ENCODE data around the gene MMS19. TPM values are rescaled to one million over a fixed set of nuclear protein-coding genes. Genes with fewer than 3 reads are reported as not detected.
A peak's percentile ranks its signal among the peaks of the same experiment; 100 is the strongest.

The MMS19 gene
- total and polyA plus RNA-seq, 11 donors: 30.2 to 63.5 (median 48.1) TPM

DNA sequence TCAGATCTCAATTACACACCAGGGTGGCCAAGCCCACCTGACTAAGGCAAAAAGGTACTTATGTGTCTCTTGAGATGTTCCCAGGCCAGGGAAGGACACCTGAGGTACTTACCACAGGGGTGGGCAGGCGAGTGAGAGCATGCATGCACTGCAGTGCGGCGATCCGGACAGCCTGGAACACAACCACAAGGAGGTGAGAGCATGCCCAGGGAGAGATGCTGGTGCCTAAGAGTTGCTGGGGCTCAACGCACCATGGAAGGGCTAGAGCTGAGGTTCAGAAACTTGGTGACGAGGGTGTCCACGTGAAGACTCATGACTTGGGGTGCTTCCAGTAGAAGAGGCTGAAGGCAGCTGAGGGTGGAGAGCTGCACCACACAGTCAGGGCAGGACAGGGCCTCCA is 39.1 kb downstream of the MMS19 start:
- Histone ChIP-seq H3K4me3 (no peak overlapping the region), H3K27me3 (no peaks in the 10 kb centered on the region), H3K27ac (no peak overlapping the region), H3K36me3 (peaks cover 0 to 100% (median 89%) of the 10 kb centered on the region in 9 donors), H3K4me1 (peaks cover 0 to 35% (median 7%) of the 10 kb centered on the region in 12 donors), H3K9me3 (no peaks in the 10 kb centered on the region)
- DNase-seq (no peak), ATAC-seq (no peak)
- 92 to 93% (median 92%) methylated on average over 7 of the region's 7 CpGs for WGBS, 4 donors
- TF ChIP-seq, protein P1, sequence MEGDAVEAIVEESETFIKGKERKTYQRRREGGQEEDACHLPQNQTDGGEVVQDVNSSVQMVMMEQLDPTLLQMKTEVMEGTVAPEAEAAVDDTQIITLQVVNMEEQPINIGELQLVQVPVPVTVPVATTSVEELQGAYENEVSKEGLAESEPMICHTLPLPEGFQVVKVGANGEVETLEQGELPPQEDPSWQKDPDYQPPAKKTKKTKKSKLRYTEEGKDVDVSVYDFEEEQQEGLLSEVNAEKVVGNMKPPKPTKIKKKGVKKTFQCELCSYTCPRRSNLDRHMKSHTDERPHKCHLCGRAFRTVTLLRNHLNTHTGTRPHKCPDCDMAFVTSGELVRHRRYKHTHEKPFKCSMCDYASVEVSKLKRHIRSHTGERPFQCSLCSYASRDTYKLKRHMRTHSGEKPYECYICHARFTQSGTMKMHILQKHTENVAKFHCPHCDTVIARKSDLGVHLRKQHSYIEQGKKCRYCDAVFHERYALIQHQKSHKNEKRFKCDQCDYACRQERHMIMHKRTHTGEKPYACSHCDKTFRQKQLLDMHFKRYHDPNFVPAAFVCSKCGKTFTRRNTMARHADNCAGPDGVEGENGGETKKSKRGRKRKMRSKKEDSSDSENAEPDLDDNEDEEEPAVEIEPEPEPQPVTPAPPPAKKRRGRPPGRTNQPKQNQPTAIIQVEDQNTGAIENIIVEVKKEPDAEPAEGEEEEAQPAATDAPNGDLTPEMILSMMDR (IDR thresholded peaks at IDR 0.05): no peak
- no peak for TF ChIP-seq POLR2A (IDR thresholded peaks at IDR 0.05)
- intact Hi-C loops (cut with DNase I): no loop called here

DNA sequence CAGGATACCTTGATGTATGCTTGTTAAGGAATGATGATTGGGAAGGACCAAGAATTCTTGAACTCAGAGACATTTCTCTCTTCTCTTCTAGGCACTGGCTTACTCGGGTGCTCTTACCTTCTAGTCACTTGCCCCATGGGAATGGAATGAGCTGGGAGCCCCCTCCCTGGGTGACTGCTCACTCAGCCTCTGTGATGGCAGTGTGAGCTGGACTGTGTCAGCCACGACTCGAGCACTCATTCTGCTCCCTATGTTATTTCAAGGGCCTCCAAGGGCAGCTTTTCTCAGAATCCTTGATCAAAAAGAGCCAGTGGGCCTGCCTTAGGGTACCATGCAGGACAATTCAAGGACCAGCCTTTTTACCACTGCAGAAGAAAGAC is 41.5 kb downstream of the MMS19 start:
- Histone ChIP-seq H3K36me3 (peaks cover 0 to 98% (median 81%) of the 10 kb centered on the region in 9 donors), H3K4me3 (no peak overlapping the region), H3K4me1 (peaks cover 0 to 38% (median 12%) of the 10 kb centered on the region in 12 donors), H3K27ac (no peak overlapping the region), H3K27me3 (no peaks in the 10 kb centered on the region), H3K9me3 (no peaks in the 10 kb centered on the region)
- TF ChIP-seq, protein P1 (IDR thresholded peaks at IDR 0.05): no peak
- no peak for TF ChIP-seq POLR2A (IDR thresholded peaks at IDR 0.05)
- ATAC-seq (no peak), DNase-seq (no peak)
- intact Hi-C loops (cut with DNase I): no loop called here
- WGBS, 4 donors: 25 to 46% (median 41%) methylated on average over 2 to 3 of the region's 3 CpGs

DNA sequence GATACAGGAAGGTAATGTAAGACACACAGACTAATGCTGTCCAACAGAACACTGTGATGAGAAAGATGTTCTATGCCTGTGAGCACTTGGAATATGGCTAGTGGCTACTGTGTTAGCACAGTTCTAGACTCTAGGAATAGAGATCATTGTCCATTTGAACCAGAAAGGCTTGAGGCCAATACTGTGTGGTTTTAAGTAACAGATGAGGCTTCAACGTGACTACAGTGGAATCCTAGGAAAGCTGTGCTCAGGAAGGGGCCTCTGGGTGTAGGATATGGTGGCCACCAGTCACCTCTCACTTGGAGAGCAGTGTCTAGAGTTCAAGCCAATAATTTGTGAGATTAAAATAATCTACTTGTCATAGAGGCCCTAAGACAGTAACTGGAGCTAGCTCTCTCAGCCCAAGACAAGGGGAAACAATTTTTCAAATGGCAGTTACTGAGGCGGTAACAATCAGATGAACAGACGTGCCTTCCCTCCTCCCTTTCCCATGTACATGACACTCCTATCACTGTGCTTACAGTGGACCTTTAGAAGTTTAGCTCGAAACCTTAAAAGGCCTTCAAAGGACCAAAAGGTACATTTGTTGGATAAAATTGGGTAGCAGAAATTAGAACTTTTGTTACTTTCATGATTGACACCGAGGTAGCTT is 42.1 kb downstream of the MMS19 start:
- Histone ChIP-seq H3K27me3 (no peaks in the 10 kb centered on the region), H3K4me1 (peaks cover 0 to 38% (median 15%) of the 10 kb centered on the region in 12 donors), H3K4me3 (no peak overlapping the region), H3K9me3 (no peaks in the 10 kb centered on the region), H3K27ac (no peak overlapping the region), H3K36me3 (peaks cover 0 to 98% (median 77%) of the 10 kb centered on the region in 9 donors)
- no peak for TF ChIP-seq POLR2A (IDR thresholded peaks at IDR 0.05)
- TF ChIP-seq, protein P1 (IDR thresholded peaks at IDR 0.05): no peak
- intact Hi-C loops (cut with DNase I): no loop called here
- DNase-seq: no peak
- WGBS, 4 donors: 58 to 71% (median 66%) methylated on average over 5 of the region's 5 CpGs
- ATAC-seq: no peak

DNA sequence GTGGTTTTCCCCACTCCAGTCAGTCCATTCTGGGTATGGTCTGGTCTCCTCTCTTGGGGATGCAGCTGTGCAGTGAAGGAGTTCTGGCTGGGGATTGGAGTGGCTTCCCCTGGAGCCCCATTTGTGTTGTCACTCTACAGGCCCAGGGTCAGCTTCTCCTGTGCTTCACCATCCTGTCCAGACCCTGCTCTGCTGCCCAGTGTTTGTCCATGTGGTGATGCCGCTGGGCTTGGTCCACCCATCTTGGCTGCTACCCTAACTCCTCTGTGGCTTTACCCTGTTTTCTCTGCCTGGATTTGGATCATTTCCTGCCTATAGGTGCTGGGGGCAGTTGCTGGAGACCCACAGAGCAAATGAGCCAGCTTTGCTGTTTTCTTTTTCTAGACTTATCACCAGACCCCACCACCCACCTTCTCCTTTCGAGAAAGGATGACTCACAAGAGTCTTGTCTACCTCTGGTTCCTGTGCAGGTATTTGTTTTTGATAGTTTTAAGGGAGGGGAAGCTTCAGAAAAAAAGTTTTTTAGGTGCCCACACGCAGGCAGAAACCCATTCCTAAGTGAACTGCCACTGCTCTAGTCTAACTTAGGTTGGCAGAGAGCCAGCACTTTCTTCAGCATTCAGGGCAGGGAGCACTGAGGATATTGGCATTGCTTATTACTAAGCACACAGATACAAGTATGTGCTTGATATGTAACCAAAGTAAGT is 43.7 kb downstream of the MMS19 start:
- TF ChIP-seq, protein P1 (IDR thresholded peaks at IDR 0.05): no peak
- TF ChIP-seq POLR2A (IDR thresholded peaks at IDR 0.05): no peak
- H3K4me1 ChIP-seq: peaks cover 0 to 50% (median 24%) of the 10 kb centered on the region in 12 donors
- H3K27me3 ChIP-seq: no peaks in the 10 kb centered on the region
- peak overlapping the region in 2 of 12 donors; percentile 15 to 22 for H3K27ac ChIP-seq
- ATAC-seq (peak; percentile 6 to 37 (median 22)), DNase-seq (peak in 1 of 5 donors; percentile 36)
- intact Hi-C loops (cut with DNase I): no loop called here
- no peak overlapping the region for H3K4me3 ChIP-seq
- WGBS, 4 donors: 68 to 73% (median 71%) methylated on average over 3 of the region's 3 CpGs
- no peaks in the 10 kb centered on the region for H3K9me3 ChIP-seq
- H3K36me3 ChIP-seq: peaks cover 0 to 84% (median 60%) of the 10 kb centered on the region in 9 donors

All from heart left ventricle (tissue), 16 donors.